HG03558 (cell line): Measurements from ENCODE around the gene ARID5B.
A peak's percentile ranks its signal among the peaks of the same experiment; 100 is the strongest.
"Not testable (repeated sequence)": the region's sequence is repeated elsewhere in the genome, so short reads cannot be mapped to it uniquely, and the experiment has no call there.

Source experiments
- ATAC-seq: cut with Tn5 transposase; IDR thresholded peaks from one replicate; pipeline ENCODE4 v1.9.1; 2021; ENCODE audit warnings: moderate number of reproducible peaks; ENCODE audit not compliant: unreplicated experiment; ENCODE audit errors: extremely low read depth

The ARID5B gene

DNA sequence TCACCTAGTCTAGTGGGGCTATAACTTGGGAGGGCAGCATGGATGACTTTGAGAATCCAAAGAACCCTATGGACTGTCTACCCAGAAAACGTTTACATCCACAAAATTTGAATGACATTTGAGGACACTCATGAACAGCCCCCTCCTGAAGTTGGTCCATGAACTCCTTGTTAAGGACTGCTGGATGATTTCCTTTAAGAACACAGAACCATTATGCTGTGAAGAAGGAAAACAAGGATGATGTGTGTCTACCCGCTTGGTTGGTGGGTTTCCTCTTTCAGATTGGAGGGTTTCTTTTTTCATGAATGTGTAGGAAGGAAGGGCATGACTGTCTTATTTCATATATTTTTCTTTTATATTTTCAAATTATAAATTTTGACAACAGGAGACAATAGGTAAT is 58.3 kb downstream of the ARID5B start:
- ATAC-seq = no peak

DNA sequence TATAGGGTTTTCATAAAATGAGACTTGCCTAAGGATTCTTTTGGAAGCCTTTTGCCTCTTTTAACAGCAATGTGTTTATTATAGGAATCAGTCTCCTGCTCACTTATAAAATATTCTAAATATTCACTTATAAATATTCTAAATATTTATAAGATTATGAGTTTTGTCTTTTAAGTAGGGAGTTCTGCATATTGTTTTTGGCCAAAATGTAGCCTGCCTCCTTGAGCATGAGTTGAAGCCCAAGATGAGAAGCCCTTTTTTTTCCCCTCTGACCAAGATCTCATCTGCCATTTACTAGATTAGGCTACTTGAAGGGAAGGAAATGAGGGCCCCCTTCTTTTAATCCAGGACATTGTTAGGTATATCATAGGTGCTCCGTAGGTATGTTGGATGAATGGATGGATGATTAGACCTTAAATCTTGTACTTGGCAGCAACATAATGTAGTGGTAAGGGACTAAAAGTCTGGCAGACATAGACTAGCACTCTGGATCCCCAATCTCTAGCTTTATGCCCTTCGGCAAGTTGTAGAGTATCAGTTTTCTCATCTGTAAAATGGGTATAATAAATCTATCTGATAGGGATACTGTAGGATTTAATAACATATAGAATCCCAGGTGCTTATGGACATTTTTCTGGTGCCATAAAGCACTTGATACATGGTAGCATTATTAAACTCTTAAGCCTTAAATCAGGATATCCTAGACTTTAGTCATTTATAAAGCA is 59.1 kb downstream of the ARID5B start:
- no peak for ATAC-seq

DNA sequence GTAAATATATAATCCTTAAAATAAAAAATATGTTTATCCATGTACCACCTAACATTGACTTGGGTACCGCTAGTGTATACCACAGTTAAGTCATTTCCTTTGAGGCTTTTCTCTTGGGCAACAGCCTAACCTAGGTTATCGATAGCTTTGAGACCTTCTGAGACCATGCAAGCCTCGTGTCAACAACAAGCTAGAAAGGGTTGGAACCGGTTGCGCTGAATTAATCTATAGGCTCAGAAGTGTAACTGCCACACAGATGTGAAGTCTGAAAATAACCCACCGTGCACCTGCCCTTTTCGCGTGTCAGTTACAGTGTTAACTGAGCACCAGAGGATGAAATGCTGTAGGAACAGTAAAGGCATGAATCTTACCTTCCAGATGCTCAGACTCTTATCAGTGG is 59.8 kb downstream of the ARID5B start:
- peak; percentile 58 for ATAC-seq

DNA sequence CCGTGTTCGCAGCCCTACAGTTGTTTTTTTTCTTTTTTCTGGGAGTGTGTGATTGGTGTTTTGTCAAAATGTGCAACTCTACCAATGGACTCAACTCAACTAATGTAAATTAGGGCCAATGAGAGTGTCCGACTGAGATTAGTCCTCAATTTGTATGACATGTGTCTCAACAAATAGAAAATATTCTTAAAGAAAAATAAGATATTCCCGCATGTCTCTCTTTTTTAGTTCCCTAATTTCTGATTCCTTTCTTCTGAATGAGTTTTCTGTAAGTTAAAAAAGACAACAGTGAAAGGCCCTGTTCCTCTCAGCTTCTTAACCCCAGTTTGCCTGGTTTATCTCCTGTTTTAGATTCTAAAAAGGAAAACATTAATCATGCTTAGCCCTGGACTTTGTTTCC is 61.5 kb downstream of the ARID5B start:
- ATAC-seq = no peak

DNA sequence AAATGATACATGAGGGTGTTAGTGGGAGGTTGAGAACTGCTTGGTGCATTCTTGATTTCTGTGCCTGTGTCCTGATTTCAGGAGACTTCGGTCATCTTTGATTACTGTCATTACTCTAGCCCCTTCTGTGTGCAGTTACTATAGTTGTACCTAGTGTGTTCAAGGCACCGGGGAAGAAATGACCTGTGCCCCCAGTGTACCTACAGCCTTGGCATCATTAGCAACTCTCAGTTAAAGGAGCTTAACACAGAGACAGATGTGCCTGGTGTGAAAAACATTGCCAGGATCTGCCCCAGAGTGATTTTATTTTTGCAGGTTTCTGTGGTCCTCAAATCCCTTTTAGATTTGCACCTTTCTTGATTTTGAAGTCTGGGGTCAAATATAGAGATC is 62.2 kb downstream of the ARID5B start:
- ATAC-seq = no peak

DNA sequence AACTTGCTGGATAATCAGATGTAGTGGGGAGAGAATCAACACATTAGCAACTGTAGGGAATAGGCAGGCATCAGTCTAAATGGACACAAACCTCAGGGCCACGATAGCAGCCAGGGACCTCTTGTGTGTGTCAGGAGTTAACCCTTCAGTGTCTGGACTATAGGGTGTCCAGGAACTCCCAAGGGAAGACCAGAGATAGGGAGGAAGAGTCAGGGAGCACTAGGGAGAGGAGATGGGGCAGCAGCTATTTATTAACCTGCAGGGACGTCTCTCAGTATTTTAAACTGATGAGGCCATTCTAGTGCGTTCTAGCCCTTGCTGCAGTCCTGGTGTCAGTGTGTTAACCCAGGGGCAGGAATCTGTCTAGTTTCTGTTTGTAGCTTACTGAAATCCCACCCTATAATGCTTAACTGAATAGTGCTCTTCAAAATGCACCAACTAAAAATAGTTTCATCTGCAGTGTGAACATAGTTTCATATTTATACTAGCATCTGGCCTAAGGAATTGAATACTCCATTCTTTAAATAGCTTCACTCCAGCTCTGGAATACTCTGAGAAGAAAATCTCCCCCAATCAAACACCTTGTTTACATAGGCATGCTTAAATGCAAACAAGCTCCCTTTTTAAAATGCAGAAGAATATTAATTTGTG is 62.7 kb downstream of the ARID5B start:
- no peak for ATAC-seq

DNA sequence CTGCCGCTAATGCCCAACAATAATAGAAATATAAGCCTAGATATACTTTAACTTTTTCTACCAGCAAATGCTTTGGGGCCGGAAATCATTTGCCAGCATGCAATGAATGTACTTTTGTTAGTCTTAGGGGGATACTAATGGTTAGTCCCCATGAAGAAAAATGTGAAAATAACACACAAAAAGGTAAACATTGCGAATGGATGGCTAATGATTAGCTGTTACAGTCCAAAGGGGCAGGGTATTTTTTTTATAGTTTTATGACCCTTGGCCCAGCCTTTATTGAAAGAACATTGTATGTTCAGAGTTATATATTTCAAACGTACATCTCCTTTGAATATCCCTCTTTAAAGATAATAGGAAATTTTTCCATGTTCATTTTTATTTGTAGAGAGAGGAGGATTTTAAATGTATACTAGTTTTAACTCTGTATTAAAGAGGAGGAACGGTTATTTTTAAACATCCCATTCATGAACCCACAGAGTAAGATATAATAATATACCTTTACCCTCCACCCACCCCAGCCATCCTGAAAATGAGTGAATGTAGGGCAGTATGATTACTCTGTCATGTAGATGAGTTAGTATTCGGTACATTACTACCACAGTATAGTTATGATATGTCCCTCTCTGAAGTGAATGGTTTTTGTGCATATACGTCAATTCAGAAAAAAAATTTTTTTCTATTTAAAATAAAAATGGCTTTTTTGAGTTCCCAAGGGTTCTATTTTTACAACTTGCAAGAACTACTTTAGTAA is 63.6 kb downstream of the ARID5B start:
- no peak for ATAC-seq

DNA sequence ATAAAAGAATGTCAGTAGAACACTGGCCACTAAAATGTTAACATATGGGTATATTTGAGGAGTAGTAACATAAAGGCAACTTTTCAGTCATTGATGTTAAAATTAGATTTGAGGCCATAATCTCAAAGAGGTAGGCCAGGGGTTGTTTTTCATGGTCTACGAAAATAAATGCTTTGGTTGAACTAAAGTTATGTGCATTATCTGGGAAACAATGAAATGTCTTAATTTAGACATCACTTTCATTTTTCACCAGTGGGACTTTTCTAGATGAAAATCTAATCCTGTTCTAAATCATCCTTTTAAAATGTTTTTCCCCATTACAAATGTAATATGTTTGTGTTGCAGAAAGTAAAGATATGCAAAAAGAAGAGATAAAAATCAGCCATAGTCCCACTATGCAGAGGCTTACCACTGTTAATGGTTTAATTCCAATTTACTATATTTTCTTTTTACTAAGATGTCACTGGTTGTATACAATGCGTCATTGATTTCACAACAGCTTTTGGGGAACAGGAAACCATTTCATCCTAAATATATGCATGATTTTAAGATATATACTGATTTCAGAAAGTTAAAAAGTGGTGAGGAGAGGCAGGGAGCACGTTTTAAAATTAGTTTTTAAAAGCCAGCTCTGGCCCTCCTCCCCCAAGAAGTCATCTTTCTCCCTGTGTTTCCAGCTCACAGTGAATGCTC is 64.3 kb downstream of the ARID5B start:
- no peak for ATAC-seq

DNA sequence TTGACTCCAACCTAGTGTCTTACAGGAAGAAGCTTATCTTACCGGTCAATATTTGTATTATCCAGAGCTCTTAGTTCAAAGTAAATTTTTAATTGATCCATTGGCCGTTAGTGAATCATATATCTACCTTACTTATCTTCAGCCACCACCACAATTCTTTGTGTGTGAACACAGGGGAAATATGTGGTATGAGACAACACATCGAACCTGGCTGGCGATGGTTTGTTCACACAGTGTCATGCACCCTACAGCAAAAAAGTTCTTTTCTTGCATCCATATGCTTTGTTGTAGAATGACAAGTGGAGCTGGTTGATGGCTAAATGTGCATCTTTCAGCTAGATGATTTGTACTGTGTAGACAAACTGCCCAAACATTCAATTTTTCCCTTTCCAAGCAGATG is 65.8 kb downstream of the ARID5B start:
- ATAC-seq = no peak

DNA sequence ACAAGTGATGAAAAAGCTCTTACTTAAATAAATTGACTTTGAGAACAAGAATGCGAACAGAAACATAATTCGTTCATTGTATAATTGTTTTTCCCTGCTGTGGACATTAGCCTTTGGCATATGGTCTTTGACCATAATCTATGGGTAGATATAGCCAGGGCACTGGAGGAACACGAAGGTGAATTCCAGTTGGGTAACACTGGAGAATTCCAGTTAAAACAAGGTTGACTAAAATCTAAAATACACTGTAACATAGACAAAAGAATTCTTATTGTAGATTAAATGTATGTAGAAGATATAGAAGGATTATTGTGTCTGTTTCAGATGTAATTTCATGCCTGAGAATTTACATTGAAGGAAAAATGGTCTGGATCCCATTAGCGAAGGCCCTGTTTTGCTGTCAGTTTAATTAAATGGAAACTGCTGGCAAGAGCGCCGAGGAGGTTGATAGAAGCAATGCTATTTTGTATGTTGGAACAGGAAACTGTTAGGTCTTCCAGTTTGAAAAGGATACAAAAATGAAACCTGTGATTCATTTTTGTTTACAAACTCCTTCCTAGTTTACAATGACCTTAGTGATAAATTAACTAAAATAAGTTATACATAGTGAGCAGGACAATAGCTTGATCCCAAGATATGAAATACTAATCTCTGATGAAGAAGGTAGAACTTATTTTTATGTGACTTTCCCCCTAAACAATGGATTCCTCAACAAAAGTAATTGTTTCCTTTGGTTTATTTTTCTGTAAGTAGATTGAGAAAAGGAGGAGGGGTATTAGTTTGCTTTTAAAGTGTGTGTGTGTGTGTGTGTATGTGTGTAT is 68.9 kb downstream of the ARID5B start:
- no peak for ATAC-seq

DNA sequence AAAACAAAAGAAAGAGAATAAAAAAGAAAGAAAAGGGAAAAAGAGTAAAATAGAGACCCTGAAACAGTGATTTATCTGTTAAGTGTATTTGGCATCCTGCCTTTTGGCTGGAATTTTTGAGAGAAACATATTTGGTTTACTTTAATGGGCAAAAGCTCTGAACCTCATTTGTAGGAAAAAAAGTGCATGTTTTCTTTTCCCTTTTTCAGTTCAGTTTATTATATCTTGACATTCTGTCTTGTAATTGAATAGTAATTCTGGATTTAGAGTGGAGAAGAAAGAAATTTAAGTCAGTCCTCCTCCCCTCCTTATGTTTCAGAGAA is 69.5 kb downstream of the ARID5B start:
- no peak for ATAC-seq

DNA sequence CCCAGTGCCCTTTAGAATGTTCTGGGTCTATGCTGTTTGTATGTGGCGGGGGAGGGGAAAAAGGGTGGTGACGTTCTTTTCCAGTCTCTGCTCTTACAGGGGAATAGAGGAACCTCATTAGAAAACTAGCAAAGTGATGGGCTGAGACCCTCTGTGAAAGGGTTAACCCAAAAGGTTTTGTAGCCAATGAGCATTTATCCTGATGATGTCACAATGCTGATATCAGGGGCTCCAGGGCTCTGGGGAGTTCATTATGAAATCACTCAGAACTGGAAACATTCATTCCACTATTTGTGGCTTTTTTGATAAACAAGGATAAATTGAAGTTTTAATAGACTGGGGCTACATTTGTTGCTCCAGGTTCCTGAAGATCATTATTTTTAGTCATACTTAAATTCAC is 71.7 kb downstream of the ARID5B start:
- ATAC-seq = no peak

DNA sequence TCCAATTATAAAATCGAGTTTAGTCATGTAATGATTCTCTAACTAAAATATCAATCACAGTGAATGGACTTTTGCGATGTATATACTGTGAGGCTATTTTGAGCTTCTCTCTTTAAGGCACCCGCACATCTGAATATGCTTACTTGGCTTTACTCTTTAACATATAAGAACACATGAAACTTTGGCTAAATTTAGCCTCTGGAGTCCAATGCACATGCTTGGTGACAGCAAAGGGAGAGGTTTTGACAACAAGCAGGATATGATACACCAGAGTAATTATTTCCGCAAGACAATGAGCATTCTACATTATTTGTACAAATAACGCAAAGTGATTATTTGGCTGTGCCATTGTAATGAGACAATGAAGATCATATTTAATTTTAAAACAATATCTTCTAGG is 72.4 kb downstream of the ARID5B start:
- no peak for ATAC-seq

DNA sequence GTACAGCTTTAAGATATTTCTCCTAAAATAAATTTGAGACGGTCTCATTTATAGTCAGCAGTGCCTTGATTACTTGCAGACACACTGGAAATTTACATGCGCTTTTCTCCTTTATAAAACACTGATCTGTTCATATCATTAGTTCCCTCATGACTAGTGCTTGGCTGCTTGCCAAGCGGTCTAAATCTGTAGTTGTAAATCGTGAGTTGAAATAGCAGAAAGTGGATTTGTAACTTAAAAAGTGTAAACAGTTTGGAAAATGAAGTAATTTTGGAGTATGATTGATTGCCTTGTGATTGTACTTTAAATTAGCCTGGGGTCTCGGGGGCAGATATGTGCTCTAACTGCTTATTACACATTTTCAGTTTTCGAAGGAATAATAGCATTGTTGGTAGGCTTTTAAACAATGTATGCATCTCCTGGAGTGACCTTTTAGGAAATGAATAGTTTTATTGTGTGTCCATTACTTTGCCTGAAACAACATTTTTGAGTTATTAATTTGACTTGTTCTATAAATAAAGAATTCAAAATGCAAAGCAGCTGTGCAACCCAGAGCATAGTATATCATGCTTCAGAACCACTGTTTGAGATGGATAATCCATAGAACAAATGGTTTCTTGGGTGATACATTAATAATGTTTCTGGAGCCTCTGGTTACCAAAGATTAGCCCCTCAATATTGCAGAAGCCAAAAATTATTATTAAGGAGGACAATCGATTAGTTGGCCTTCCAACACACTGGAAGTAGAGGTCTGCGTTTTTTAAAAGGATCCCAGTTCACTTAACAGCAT is 73.3 kb downstream of the ARID5B start:
- ATAC-seq = no peak

DNA sequence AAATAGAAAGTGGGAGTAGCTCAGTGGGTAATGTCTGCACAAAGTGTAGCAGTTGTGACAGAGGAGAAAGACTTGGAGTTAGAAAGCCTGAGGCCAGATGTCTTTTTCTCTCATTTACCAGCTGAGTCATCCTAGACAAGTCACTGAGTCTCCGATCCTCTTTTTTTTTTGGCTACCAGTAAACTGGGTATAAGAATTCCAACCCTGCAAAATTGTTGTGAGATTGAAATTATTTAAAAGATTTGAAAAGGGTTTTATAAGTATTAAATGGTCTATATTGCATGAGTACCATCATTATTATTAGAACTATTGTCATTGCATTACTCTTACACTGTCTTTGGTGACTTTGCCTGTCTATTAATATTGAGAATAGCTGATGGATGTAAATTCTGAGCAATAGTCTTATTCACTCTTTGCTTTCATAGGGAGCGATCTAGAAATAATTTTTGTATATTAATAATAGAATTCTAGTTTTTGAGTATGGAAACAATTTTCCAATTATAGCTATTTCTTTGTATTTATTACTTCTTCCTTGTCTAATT is 74.0 kb downstream of the ARID5B start:
- ATAC-seq = peak; percentile 79

DNA sequence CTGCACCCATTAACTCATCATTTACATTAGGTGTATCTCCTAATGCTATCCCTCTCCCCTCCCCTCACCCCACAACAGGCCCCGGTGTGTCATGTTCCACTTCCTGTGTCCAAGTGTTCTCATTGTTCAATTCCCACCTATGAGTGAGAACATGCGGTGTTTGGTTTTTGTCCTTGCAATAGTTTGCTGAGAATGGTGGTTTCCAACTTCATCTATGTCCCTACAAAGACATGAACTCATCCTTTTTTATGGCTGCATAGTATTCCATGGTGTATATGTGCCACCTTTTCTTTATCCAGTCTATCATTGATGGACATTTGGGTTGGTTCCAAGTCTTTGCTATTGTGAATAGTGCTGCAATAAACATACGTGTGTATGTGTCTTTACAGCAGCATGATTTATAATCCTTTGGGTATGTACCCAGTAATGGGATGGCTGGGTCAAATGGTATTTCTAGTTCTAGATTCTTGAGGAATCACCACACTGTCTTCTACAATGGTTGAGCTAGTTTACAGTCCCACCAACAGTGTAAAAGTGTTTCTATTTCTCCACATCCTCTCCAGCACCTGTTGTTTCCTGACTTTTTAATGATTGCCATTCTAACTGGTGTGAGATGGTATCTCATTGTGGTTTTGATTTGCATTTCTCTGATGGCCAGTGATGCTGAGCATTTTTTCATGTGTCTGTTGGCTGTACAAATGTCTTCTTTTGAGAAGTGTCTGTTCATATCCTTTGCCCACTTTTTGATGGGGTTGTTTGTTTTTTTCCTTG is 75.6 kb downstream of the ARID5B start:
- not testable (repeated sequence) for ATAC-seq

DNA sequence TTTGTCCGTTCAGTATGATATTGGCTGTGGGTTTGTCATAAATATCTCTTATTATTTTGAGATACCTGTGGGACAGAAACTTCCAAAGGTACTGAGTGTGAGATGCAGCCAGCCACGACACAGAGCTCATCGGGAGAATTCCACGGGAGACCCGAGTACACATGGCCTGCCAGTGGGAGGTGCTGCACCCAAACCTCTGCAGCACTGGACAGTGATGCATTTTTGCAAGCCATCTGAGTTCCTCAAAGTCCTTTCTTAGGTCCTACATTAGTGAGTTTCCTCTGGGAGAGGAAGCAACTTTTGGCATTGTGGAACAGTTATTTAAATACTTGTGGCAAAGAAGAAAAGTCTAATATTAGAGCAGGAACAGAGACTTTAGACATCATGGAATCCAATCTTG is 77.5 kb downstream of the ARID5B start:
- ATAC-seq = no peak

DNA sequence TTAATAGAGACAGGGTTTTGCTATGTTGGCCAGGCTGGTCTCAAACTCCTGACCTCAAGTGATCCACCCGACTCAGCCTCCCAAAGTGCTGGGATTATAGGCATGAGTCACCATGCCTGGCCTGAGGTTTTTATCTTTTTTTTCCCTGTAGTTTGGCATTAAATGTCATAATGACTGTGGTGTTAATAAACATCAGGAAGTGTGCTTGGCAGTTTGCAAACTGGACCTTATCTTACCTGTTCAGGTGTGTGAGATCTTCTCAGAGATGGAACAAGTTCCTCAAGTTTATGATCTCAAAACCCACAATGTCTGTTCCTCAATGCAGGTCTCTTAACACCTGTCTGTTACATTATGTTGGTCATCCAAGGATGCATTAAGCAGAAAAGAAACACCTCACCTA is 80.0 kb downstream of the ARID5B start:
- ATAC-seq = no peak
